ENCODE data around the gene TNFAIP8L1. TPM values are rescaled to one million over a fixed set of nuclear protein-coding genes. Genes with fewer than 3 reads are reported as not detected.
"Not testable (repeated sequence)": the region's sequence is repeated elsewhere in the genome, so short reads cannot be mapped to it uniquely, and the experiment has no call there.

The TNFAIP8L1 gene
- polyA plus RNA-seq, 1 experiment: 4.8 TPM

GRCh38 chr19:4592445-4592844, 46.9 kb upstream of the TNFAIP8L1 start:
- CTCF ChIA-PET: interaction anchor here (0.9 to 2.7 kb wide), 4 partner anchors 14 to 44 kb away, joined by 3 to 14 read pairs (median 6); no protein-coding TSS in a partner anchor
- no peak for DNase-seq (ENCODE audit: low read depth)
- POLR2A ChIA-PET: no interaction called here
- Histone ChIP-seq H3K36me3 (ENCODE audit: control insufficient read depth, insufficient read depth, low read length) (no peaks in the 10 kb centered on the region), H3K4me3 (ENCODE audit: low read depth, low read length) (no peak overlapping the region), H3K27me3 (ENCODE audit: control insufficient read depth, insufficient read depth, low read length) (peaks cover 12% of the 10 kb centered on the region)
- TF ChIP-seq CTCF (IDR thresholded peaks at IDR 0.05; ENCODE audit: insufficient read depth, low read depth, low read length): no peak

- Histone ChIP-seq H3K36me3 (ENCODE audit: control insufficient read depth, insufficient read depth, low read length) (no peaks in the 10 kb centered on the region), H3K4me3 (ENCODE audit: low read depth, low read length) (no peak overlapping the region), H3K27me3 (ENCODE audit: control insufficient read depth, insufficient read depth, low read length) (peaks cover 15% of the 10 kb centered on the region)
- no peak for TF ChIP-seq CTCF (IDR thresholded peaks at IDR 0.05; ENCODE audit: insufficient read depth, low read depth, low read length)
- CTCF ChIA-PET: interaction anchor here (0.5 to 2.7 kb wide), 8 partner anchors 9 to 453 kb away, joined by 3 to 14 read pairs (median 4); no protein-coding TSS in a partner anchor
- POLR2A ChIA-PET: no interaction called here
- peak; percentile 25 for DNase-seq (ENCODE audit: low read depth)
These were observed 45.9 kb upstream of the TNFAIP8L1 start for GRCh38 chr19:4593409-4593851.

- Histone ChIP-seq H3K4me3 (ENCODE audit: low read depth, low read length) (no peak overlapping the region), H3K27me3 (ENCODE audit: control insufficient read depth, insufficient read depth, low read length) (peaks cover 19% of the 10 kb centered on the region), H3K36me3 (ENCODE audit: control insufficient read depth, insufficient read depth, low read length) (no peaks in the 10 kb centered on the region)
- TF ChIP-seq CTCF (IDR thresholded peaks at IDR 0.05; ENCODE audit: insufficient read depth, low read depth, low read length): no peak
- POLR2A ChIA-PET: no interaction called here
- no peak for DNase-seq (ENCODE audit: low read depth)
- CTCF ChIA-PET: interaction anchor here (0.9 to 2.7 kb wide), 8 partner anchors 10 to 70 kb away, joined by 3 to 14 read pairs (median 4); no protein-coding TSS in a partner anchor
These were observed 45.1 kb upstream of the TNFAIP8L1 start for GRCh38 chr19:4594201-4594600.

- H3K36me3 ChIP-seq (ENCODE audit: control insufficient read depth, insufficient read depth, low read length); POLR2A ChIA-PET; DNase-seq (ENCODE audit: low read depth); H3K4me3 ChIP-seq (ENCODE audit: low read depth, low read length): not testable (repeated sequence)
- CTCF ChIA-PET: interaction anchor here (0.9 to 1.7 kb wide), 5 partner anchors 19 to 71 kb away, joined by 3 to 6 read pairs (median 5); no protein-coding TSS in a partner anchor
- H3K27me3 ChIP-seq (ENCODE audit: control insufficient read depth, insufficient read depth, low read length): peaks cover 21% of the 10 kb centered on the region
These were observed 44.2 kb upstream of the TNFAIP8L1 start for GRCh38 chr19:4595158-4595557.

- no peak for TF ChIP-seq CTCF (IDR thresholded peaks at IDR 0.05; ENCODE audit: insufficient read depth, low read depth, low read length)
- no peak for DNase-seq (ENCODE audit: low read depth)
- Histone ChIP-seq H3K4me3 (ENCODE audit: low read depth, low read length) (no peak overlapping the region), H3K36me3 (ENCODE audit: control insufficient read depth, insufficient read depth, low read length) (no peaks in the 10 kb centered on the region), H3K27me3 (ENCODE audit: control insufficient read depth, insufficient read depth, low read length) (peaks cover 16% of the 10 kb centered on the region)
- ChIA-PET POLR2A (no interaction called here), CTCF (interaction anchor here (3.0 kb wide), 1 partner anchor 40 kb away, joined by 10 read pairs; no protein-coding TSS in a partner anchor)
These were observed 43.0 kb upstream of the TNFAIP8L1 start for GRCh38 chr19:4596033-4596904.
